A673 (cell line): Measurements from ENCODE around the gene LAMA3. TPM values are rescaled to one million over a fixed set of nuclear protein-coding genes. Genes with fewer than 3 reads are reported as not detected.

Experiments used
- BruUV-seq: library from RNA; stranded (reverse); fragments of 400-500 nt; replicated peaks from 2 replicates; lab custom pipeline; 2021; lab: Mats Ljungman, UMichigan
- CTCF ChIA-PET: fragments of 300-600 bp; sonication (Branson Sonifier 250); formaldehyde crosslinking; loops from one replicate; lab custom pipeline; 2022; ENCODE audit warnings: antibody characterized with exemption; lab: Charles Lee
- POLR2A ChIA-PET: fragments of 300-600 bp; sonication (Branson Sonifier 250); formaldehyde crosslinking; loops from one replicate; lab custom pipeline; 2022; ENCODE audit warnings: antibody characterized with exemption; ENCODE audit not compliant: low non-redundant PET; lab: Charles Lee
- DNase-seq: peaks from one replicate; pipeline ENCODE4 v3.0.0-alpha.2; 2015; ENCODE audit warnings: low spot score
- H3K27ac ChIP-seq: fragments of 200-600 bp; sonication (generic); 2 replicates; pipeline ENCODE4 v1.5.1; 2016; ENCODE audit warnings: mixed run types, low read depth, mild to moderate bottlenecking, mixed read lengths, antibody characterized with exemption, low read length; ENCODE audit not compliant: poor library complexity, severe bottlenecking
- H3K27me3 ChIP-seq: fragments of 200-600 bp; sonication (generic); replicated peaks from 2 replicates; pipeline ENCODE4 v1.6.1; 2017; ENCODE audit warnings: mixed run types, low read depth, mild to moderate bottlenecking, mixed read lengths, antibody characterized with exemption, low read length; ENCODE audit not compliant: insufficient read depth, poor library complexity
- H3K36me3 ChIP-seq: fragments of 200-600 bp; sonication (generic); 2 replicates; pipeline ENCODE4 v1.6.1; 2016; ENCODE audit warnings: mixed run types, mild to moderate bottlenecking, mixed read lengths, antibody characterized with exemption, low read length; ENCODE audit not compliant: insufficient read depth, poor library complexity, severe bottlenecking
- H3K4me1 ChIP-seq: fragments of 200-600 bp; sonication (generic); 2 replicates; pipeline ENCODE4 v1.6.1; 2017; ENCODE audit warnings: mixed run types, mild to moderate bottlenecking, mixed read lengths, antibody characterized with exemption, low read length; ENCODE audit not compliant: insufficient read depth, poor library complexity, severe bottlenecking
- H3K4me3 ChIP-seq: fragments of 200-600 bp; sonication (generic); 2 replicates; pipeline ENCODE4 v1.5.1; 2016; ENCODE audit warnings: low read depth, mixed run types, mild to moderate bottlenecking, mixed read lengths, low read length; ENCODE audit not compliant: poor library complexity, severe bottlenecking
- H3K9me3 ChIP-seq: fragments of 200-600 bp; sonication (generic); 2 replicates; pipeline ENCODE4 v1.6.1; 2016; ENCODE audit warnings: mixed run types, low read depth, mild to moderate bottlenecking, mixed read lengths, antibody characterized with exemption, low read length; ENCODE audit not compliant: poor library complexity, severe bottlenecking
- CTCF ChIP-seq: fragments of 300-800, 200-600 bp; sonication (generic); conservative IDR thresholded peaks from 2 replicates; pipeline ENCODE4 v1.5.1; 2017; ENCODE audit warnings: low read depth, mild to moderate bottlenecking, antibody characterized with exemption, low read length, moderate library complexity, mixed read lengths
- EZH2 ChIP-seq: fragments of 200-600 bp; sonication (generic); IDR thresholded peaks from 2 replicates; pipeline ENCODE4 v1.6.1; 2017; ENCODE audit warnings: borderline replicate concordance, low read depth, mild to moderate bottlenecking, mixed read lengths, antibody characterized with exemption, low read length; ENCODE audit not compliant: poor library complexity, severe bottlenecking
- intact Hi-C: fragments of 100-400 bp; cut with micrococcal nuclease; formaldehyde crosslinking; loops from one replicate; pipeline ENCODE4 v1.10.0; 2022; ENCODE audit not compliant: unreplicated experiment
- total RNA-seq: library from RNA; stranded (reverse); gene quantifications from 2 replicates; pipeline ENCODE4 v1.2.3, GENCODE V29; 2021

The LAMA3 gene
- total RNA-seq, 1 experiment from 2014 or later, result 2.7 TPM

DNA sequence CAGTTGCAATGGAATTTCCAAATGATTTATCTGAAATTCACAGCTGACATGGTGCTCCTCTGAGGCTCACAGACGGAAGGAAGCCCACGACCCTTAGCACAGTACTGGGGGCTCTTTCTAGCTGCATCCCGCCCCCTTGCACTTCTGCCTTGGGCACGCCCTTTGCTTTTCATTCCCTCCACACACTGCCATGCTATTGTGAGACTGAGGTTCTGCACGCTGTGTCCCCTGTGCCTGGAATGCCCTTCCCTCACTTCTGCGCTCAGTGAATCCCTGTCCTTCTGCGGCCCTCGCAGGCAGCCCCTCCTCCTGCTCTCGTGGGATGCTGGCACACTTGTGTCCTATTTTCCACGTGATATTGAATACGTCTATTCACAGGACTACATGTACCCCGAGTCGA, 189.9 kb downstream of the LAMA3 start:
- Histone ChIP-seq H3K9me3 (no peaks in the 10 kb centered on the region), H3K4me3 (no peak overlapping the region), H3K27ac (no peak overlapping the region), H3K36me3 (no peaks in the 10 kb centered on the region), H3K4me1 (peaks cover 8% of the 10 kb centered on the region), H3K27me3 (no peaks in the 10 kb centered on the region)
- intact Hi-C loops, result no loop called here
- DNase-seq, result no peak
- CTCF ChIA-PET, result no interaction called here
- no peak for TF ChIP-seq CTCF
- TF ChIP-seq EZH2, result no peak
- BruUV-seq, result no TSS peak
- POLR2A ChIA-PET, result no interaction called here

GRCh38 chr18:23879544-23879943, 190.3 kb downstream of the LAMA3 start:
- no peak overlapping the region for H3K27ac ChIP-seq
- TF ChIP-seq CTCF (no peak), EZH2 (no peak)
- DNase-seq, result no peak
- POLR2A ChIA-PET, result no interaction called here
- intact Hi-C loops, result no loop called here
- no TSS peak for BruUV-seq
- H3K27me3 ChIP-seq, result no peaks in the 10 kb centered on the region
- no peaks in the 10 kb centered on the region for H3K36me3 ChIP-seq
- H3K9me3 ChIP-seq, result no peaks in the 10 kb centered on the region
- peaks cover 8% of the 10 kb centered on the region for H3K4me1 ChIP-seq
- CTCF ChIA-PET, result no interaction called here
- H3K4me3 ChIP-seq, result no peak overlapping the region

- no TSS peak for BruUV-seq
- POLR2A ChIA-PET, result no interaction called here
- Histone ChIP-seq H3K27me3 (no peaks in the 10 kb centered on the region), H3K4me3 (no peak overlapping the region), H3K27ac (no peak overlapping the region), H3K36me3 (no peaks in the 10 kb centered on the region), H3K4me1 (peaks cover 8% of the 10 kb centered on the region), H3K9me3 (no peaks in the 10 kb centered on the region)
- no peak for DNase-seq
- intact Hi-C loops, result no loop called here
- no peak for TF ChIP-seq EZH2
- TF ChIP-seq CTCF, result no peak
- CTCF ChIA-PET, result no interaction called here
Measured at GRCh38 chr18:23879966-23880565, 190.8 kb downstream of the LAMA3 start.
